GM12891 (cell line): ENCODE measurements around the gene DCTN3.

Experiments used
- PAX5 ChIP-seq: IDR thresholded peaks from 2 replicates; pipeline ENCODE4 v1.6.1; 2011; ENCODE audit warnings: low read length, moderate library complexity, mild to moderate bottlenecking; ENCODE audit not compliant: insufficient read depth, severe bottlenecking
- POLR2A ChIP-seq: IDR thresholded peaks from 2 replicates; pipeline ENCODE4 v1.6.1; 2011; ENCODE audit warnings: low read depth, low read length, control low read depth
- POLR2AphosphoS5 ChIP-seq: IDR thresholded peaks from 2 replicates; pipeline ENCODE4 v1.6.1; 2011; ENCODE audit warnings: low read depth, low read length, control low read depth
- POU2F2 ChIP-seq: IDR thresholded peaks from 2 replicates; pipeline ENCODE4 v1.6.1; 2011; ENCODE audit warnings: low read depth, mild to moderate bottlenecking, control low read depth, low read length, moderate library complexity
- SPI1 ChIP-seq: IDR thresholded peaks from 2 replicates; pipeline ENCODE4 v1.6.1; 2011; ENCODE audit warnings: low read depth, low read length, control low read depth

DNA sequence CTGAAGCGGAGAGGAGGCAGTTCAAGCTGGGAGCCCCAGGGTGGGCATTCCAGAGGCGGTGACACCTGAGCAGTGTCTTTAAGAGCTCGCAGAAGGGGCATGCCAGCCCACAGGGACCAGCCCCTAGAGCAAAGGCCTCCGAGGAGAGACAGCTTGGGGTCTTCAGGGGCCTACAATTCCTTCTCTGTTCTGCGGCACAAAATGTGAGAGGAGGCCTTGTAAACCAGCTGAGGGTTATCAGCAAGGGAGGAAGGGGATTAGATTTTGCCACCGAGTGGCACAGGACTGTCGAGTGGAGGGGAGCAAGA lies 17.8 kb upstream of the DCTN3 start:
- TF ChIP-seq SPI1: no peak
- no peak for TF ChIP-seq POLR2A
- no peak for TF ChIP-seq POU2F2
- TF ChIP-seq POLR2AphosphoS5: no peak; the same call in 1 of the 2 replicates
- no peak for TF ChIP-seq PAX5
